Measurements from ENCODE around the gene SDF4. TPM values are rescaled to one million over a fixed set of nuclear protein-coding genes. Genes with fewer than 3 reads are reported as not detected.

The SDF4 gene
- total RNA-seq, 3 donors from 2014 or later (not counting 1 experiment from before 2014, with no cell fraction given): 176 to 211 (median 184) TPM

DNA sequence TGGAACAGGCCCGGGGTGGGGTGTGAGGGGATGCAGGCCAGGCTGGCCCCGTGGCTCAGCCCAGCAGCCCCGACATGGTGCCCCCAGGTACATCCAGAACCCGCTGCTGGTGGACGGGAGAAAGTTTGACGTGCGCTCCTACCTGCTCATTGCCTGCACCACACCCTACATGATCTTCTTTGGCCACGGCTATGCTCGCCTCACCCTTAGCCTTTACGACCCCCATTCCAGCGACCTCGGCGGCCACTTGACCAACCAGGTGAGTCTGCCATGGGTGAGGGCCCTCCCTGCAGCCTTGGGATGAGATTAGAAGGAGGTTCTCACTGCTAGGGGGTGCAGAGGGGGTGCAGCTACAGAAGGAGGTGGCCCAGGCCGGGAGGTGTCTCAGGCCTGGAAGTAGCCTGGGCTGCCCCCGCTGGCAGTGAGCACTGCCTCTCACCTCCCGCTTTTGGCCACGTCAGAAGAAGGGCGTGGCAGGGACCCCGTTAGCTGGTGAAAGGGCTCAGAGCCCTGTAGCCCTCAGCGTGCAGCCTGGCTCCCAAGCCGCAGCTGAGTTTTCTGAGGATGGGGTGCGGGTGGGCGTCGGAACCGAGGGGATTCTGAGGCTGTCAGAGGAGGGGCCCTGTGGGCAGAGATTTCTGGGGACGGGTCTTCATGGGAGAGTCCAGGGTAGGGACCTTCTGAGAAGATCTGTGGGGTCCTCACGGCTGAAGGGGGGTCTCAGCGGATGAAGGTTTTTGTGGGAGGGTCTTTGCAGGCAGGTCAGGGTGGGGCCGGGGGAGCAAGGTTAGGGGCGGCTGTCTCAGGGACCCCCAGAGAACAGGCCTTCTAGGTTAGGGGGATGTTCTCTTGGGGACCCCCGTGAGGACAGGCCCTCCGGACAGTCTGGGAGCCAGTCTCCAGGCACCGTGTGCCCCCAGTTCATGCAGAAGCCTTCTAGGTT lies 47.7 kb downstream of the SDF4 start:
- Histone ChIP-seq H3K36me3 (ENCODE audit: control insufficient read depth, insufficient read depth, low read length) (no peaks in the 10 kb centered on the region), H3K27me3 (ENCODE audit: control insufficient read depth, insufficient read depth, low read length) (peaks cover 7% of the 10 kb centered on the region), H3K27ac (ENCODE audit: low read length) (no peak overlapping the region), H3K9me3 (ENCODE audit: control insufficient read depth, insufficient read depth, low read length) (no peaks in the 10 kb centered on the region), H3K4me1 (ENCODE audit: control insufficient read depth, insufficient read depth, low read length) (peaks cover 28% of the 10 kb centered on the region), H3K4me3 (ENCODE audit: low read length) (no peak overlapping the region)
- no peak overlapping the region for H3K4me3 Mint-ChIP-seq
- intact Hi-C loops (cut with micrococcal nuclease): no loop called here
- WGBS (ENCODE audit: insufficient coverage): 84% methylated on average over 29 of the region's 33 CpGs
- DNase-seq (peak in 1 of 2 donors; percentile 15), ATAC-seq (peak in 1 of 3 donors; percentile 30)
- no peak for TF ChIP-seq CTCF (IDR thresholded peaks at IDR 0.05)
- H3K36me3 Mint-ChIP-seq: no peaks in the 10 kb centered on the region
- H3K9me3 Mint-ChIP-seq: no peaks in the 10 kb centered on the region
- peaks cover 7 to 22% of the 10 kb centered on the region in 2 donors for H3K4me1 Mint-ChIP-seq
- H3K27me3 Mint-ChIP-seq (ENCODE audit: low read depth in 2 of 2): peaks cover 0 to 11% of the 10 kb centered on the region in 2 donors
- no peak overlapping the region for H3K27ac Mint-ChIP-seq

GRCh38 chr1:1183221-1183747 lies 48.5 kb downstream of the SDF4 start:
- Histone ChIP-seq H3K27me3 (ENCODE audit: control insufficient read depth, insufficient read depth, low read length) (peaks cover 7% of the 10 kb centered on the region), H3K4me3 (ENCODE audit: low read length) (no peak overlapping the region), H3K27ac (ENCODE audit: low read length) (no peak overlapping the region), H3K9me3 (ENCODE audit: control insufficient read depth, insufficient read depth, low read length) (no peaks in the 10 kb centered on the region), H3K36me3 (ENCODE audit: control insufficient read depth, insufficient read depth, low read length) (no peaks in the 10 kb centered on the region), H3K4me1 (ENCODE audit: control insufficient read depth, insufficient read depth, low read length) (peaks cover 28% of the 10 kb centered on the region)
- H3K27me3 Mint-ChIP-seq (ENCODE audit: low read depth in 2 of 2): peaks cover 0 to 11% of the 10 kb centered on the region in 2 donors
- H3K36me3 Mint-ChIP-seq: no peaks in the 10 kb centered on the region
- H3K4me3 Mint-ChIP-seq: no peak overlapping the region
- DNase-seq (no peak), ATAC-seq (no peak)
- intact Hi-C loops (cut with micrococcal nuclease): no loop called here
- 65% methylated on average over 21 of the region's 21 CpGs for WGBS (ENCODE audit: insufficient coverage)
- H3K9me3 Mint-ChIP-seq: no peaks in the 10 kb centered on the region
- H3K27ac Mint-ChIP-seq: no peak overlapping the region
- H3K4me1 Mint-ChIP-seq: peaks cover 7 to 22% of the 10 kb centered on the region in 2 donors
- TF ChIP-seq CTCF (IDR thresholded peaks at IDR 0.05): no peak

GRCh38 chr1:1182491-1183220 lies 49.1 kb downstream of the SDF4 start:
- intact Hi-C loops (cut with micrococcal nuclease): no loop called here
- H3K4me3 ChIP-seq (ENCODE audit: low read length): peak overlapping the region; percentile 10
- 22% methylated on average over 39 of the region's 39 CpGs for WGBS (ENCODE audit: insufficient coverage)
- no peak overlapping the region for H3K27ac ChIP-seq (ENCODE audit: low read length)
- peaks cover 7 to 22% of the 10 kb centered on the region in 2 donors for H3K4me1 Mint-ChIP-seq
- DNase-seq (peak in 1 of 2 donors; percentile 16), ATAC-seq (peak in 1 of 3 donors; percentile 20)
- peaks cover 0 to 11% of the 10 kb centered on the region in 2 donors for H3K27me3 Mint-ChIP-seq (ENCODE audit: low read depth in 2 of 2)
- H3K36me3 Mint-ChIP-seq: no peaks in the 10 kb centered on the region
- no peaks in the 10 kb centered on the region for H3K9me3 ChIP-seq (ENCODE audit: control insufficient read depth, insufficient read depth, low read length)
- no peak overlapping the region for H3K4me3 Mint-ChIP-seq
- H3K4me1 ChIP-seq (ENCODE audit: control insufficient read depth, insufficient read depth, low read length): peaks cover 28% of the 10 kb centered on the region
- no peak overlapping the region for H3K27ac Mint-ChIP-seq
- H3K27me3 ChIP-seq (ENCODE audit: control insufficient read depth, insufficient read depth, low read length): peaks cover 7% of the 10 kb centered on the region
- H3K9me3 Mint-ChIP-seq: no peaks in the 10 kb centered on the region
- no peaks in the 10 kb centered on the region for H3K36me3 ChIP-seq (ENCODE audit: control insufficient read depth, insufficient read depth, low read length)
- no peak for TF ChIP-seq CTCF (IDR thresholded peaks at IDR 0.05)

Data from natural killer cell (primary cell).